ENCODE measurements around the gene SYNGR1.
A peak's percentile ranks its signal among the peaks of the same experiment; 100 is the strongest.

Gene SYNGR1

GRCh38 chr22:39362271-39362670, 12.5 kb downstream of the SYNGR1 start:
- H3K4me1 ChIP-seq (ENCODE audit: control insufficient read depth, insufficient read depth, low read length), result peaks cover 11% of the 10 kb centered on the region
- H3K9me3 ChIP-seq (ENCODE audit: control insufficient read depth in 2 of 2, low read length in 2 of 2), result no peaks in the 10 kb centered on the region
- peaks cover 0 to 5% of the 10 kb centered on the region in 2 donors for H3K36me3 ChIP-seq (ENCODE audit: control insufficient read depth in 2 of 2, insufficient read depth in 2 of 2, low read length in 2 of 2)
- no peaks in the 10 kb centered on the region for H3K27me3 ChIP-seq (ENCODE audit: control insufficient read depth in 1 of 2, insufficient read depth in 2 of 2, low read length in 2 of 2)
- H3K4me3 ChIP-seq (ENCODE audit: low read length in 2 of 2), result no peak overlapping the region
- no peak overlapping the region for H3K9ac ChIP-seq (ENCODE audit: low read length in 2 of 2)
- H3K27ac ChIP-seq (ENCODE audit: low read length), result no peak overlapping the region

- Histone ChIP-seq H3K9ac (ENCODE audit: low read length in 2 of 2) (no peak overlapping the region), H3K4me1 (ENCODE audit: control insufficient read depth, insufficient read depth, low read length) (peaks cover 11% of the 10 kb centered on the region)
These were observed 13.1 kb downstream of the SYNGR1 start for GRCh38 chr22:39362932-39363331.

DNA sequence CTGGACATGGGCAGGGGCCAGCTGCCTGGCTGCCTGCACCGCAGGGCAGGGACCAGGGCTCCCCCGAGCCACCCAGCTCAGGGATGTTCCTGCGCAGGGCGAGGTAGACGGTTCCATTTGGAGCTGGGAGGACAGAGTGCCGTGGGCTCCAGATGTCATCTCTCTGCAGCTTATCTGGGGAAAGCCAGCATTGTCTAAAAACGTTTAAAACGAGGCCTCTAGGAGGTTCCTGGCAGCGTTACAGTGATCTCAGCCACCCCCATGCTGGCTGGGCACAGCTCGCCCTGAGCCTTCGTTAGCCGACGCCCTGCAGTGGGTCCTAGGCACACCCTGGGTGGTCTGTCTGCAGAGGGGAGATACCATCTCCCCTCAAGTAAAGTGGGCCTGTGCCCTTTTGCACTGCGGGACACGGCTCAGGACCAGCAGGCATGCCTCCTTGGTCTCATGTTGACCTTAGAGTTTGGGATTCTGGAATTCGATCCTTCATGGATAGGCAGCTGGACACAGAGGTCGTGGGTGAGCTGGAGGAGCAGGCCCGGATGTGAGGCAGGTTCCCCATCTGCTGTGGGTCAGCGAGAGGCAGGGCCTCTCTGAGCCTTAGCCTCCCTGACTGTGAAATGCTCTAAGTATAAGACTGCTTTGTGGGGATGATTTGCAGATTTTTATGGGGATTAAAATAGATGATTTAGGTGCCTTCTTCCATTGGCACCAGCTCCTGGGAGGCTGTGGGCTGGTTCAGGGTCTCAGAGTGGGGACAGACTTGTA, 14.1 kb downstream of the SYNGR1 start:
- H3K27me3 ChIP-seq (ENCODE audit: control insufficient read depth in 1 of 2, insufficient read depth in 2 of 2, low read length in 2 of 2), result no peaks in the 10 kb centered on the region
- H3K4me3 ChIP-seq (ENCODE audit: low read length in 2 of 2), result no peak overlapping the region
- peak overlapping the region in 1 of 2 donors; percentile 6 for H3K9ac ChIP-seq (ENCODE audit: low read length in 2 of 2)
- H3K36me3 ChIP-seq (ENCODE audit: control insufficient read depth in 2 of 2, insufficient read depth in 2 of 2, low read length in 2 of 2), result peaks cover 0 to 5% of the 10 kb centered on the region in 2 donors
- peak overlapping the region; percentile 11 for H3K27ac ChIP-seq (ENCODE audit: low read length)
- H3K9me3 ChIP-seq (ENCODE audit: control insufficient read depth in 2 of 2, low read length in 2 of 2), result no peaks in the 10 kb centered on the region
- peaks cover 13% of the 10 kb centered on the region for H3K4me1 ChIP-seq (ENCODE audit: control insufficient read depth, insufficient read depth, low read length)

More at GRCh38 chr22:39362932-39363331, 13.1 kb downstream of the SYNGR1 start:
- Histone ChIP-seq H3K4me3 (ENCODE audit: low read length in 2 of 2) (no peak overlapping the region), H3K9me3 (ENCODE audit: control insufficient read depth in 2 of 2, low read length in 2 of 2) (no peaks in the 10 kb centered on the region), H3K36me3 (ENCODE audit: control insufficient read depth in 2 of 2, insufficient read depth in 2 of 2, low read length in 2 of 2) (peaks cover 0 to 5% of the 10 kb centered on the region in 2 donors), H3K27me3 (ENCODE audit: control insufficient read depth in 1 of 2, insufficient read depth in 2 of 2, low read length in 2 of 2) (no peaks in the 10 kb centered on the region), H3K27ac (ENCODE audit: low read length) (no peak overlapping the region)

GRCh38 chr22:39364714-39365491, 15.1 kb downstream of the SYNGR1 start:
- Histone ChIP-seq H3K27me3 (ENCODE audit: control insufficient read depth in 1 of 2, insufficient read depth in 2 of 2, low read length in 2 of 2) (no peaks in the 10 kb centered on the region), H3K9me3 (ENCODE audit: control insufficient read depth in 2 of 2, low read length in 2 of 2) (no peaks in the 10 kb centered on the region), H3K9ac (ENCODE audit: low read length in 2 of 2) (peak overlapping the region in 1 of 2 donors; percentile 13), H3K4me1 (ENCODE audit: control insufficient read depth, insufficient read depth, low read length) (peaks cover 13% of the 10 kb centered on the region), H3K27ac (ENCODE audit: low read length) (peak overlapping the region; percentile 11), H3K36me3 (ENCODE audit: control insufficient read depth in 2 of 2, insufficient read depth in 2 of 2, low read length in 2 of 2) (peaks cover 0 to 7% of the 10 kb centered on the region in 2 donors), H3K4me3 (ENCODE audit: low read length in 2 of 2) (no peak overlapping the region)

DNA sequence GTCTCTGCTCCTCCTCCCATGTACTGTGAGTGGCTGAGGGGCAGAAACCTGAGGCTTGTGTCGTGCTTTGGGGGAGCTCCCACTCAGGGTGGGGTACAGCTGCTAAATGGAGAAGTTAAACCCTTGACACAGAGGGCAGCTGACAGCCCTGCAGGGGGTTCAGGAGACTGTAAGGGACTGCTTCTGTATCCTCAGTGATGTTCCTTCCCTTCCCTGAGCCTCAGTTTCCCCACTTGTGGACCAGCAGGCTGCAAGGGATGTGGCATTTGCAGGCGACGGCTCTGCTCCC, 15.6 kb downstream of the SYNGR1 start:
- no peaks in the 10 kb centered on the region for H3K9me3 ChIP-seq (ENCODE audit: control insufficient read depth in 2 of 2, low read length in 2 of 2)
- no peak overlapping the region for H3K27ac ChIP-seq (ENCODE audit: low read length)
- no peak overlapping the region for H3K9ac ChIP-seq (ENCODE audit: low read length in 2 of 2)
- H3K4me1 ChIP-seq (ENCODE audit: control insufficient read depth, insufficient read depth, low read length), result peaks cover 13% of the 10 kb centered on the region
- no peaks in the 10 kb centered on the region for H3K27me3 ChIP-seq (ENCODE audit: control insufficient read depth in 1 of 2, insufficient read depth in 2 of 2, low read length in 2 of 2)
- H3K36me3 ChIP-seq (ENCODE audit: control insufficient read depth in 2 of 2, insufficient read depth in 2 of 2, low read length in 2 of 2), result peaks cover 0 to 7% of the 10 kb centered on the region in 2 donors
- H3K4me3 ChIP-seq (ENCODE audit: low read length in 2 of 2), result no peak overlapping the region

DNA sequence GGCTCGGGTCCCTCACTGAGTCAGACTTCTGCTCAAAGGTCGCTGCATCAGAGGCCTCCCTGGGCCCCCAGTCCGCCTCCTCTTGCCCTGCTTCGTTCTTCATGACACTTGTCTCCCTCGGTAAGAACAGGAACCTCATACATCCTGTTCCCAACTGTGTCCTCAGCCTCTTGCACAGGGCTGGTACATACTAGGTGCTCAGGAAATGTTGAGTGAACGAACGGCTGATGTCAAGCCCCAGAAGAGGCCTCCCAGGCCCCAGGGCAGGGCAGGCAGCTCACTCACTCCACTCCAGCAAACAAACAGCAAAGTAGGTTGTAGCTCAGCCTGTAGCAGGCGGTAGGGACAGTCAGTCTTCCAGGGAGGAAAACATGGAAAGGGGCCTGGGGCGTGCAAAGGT, 17.2 kb downstream of the SYNGR1 start:
- Histone ChIP-seq H3K4me1 (ENCODE audit: control insufficient read depth, insufficient read depth, low read length) (peaks cover 13% of the 10 kb centered on the region), H3K4me3 (ENCODE audit: low read length in 2 of 2) (no peak overlapping the region), H3K36me3 (ENCODE audit: control insufficient read depth in 2 of 2, insufficient read depth in 2 of 2, low read length in 2 of 2) (peaks cover 0 to 7% of the 10 kb centered on the region in 2 donors), H3K9ac (ENCODE audit: low read length in 2 of 2) (no peak overlapping the region), H3K9me3 (ENCODE audit: control insufficient read depth in 2 of 2, low read length in 2 of 2) (peaks cover 0 to 4% of the 10 kb centered on the region in 2 donors), H3K27ac (ENCODE audit: low read length) (no peak overlapping the region), H3K27me3 (ENCODE audit: control insufficient read depth in 1 of 2, insufficient read depth in 2 of 2, low read length in 2 of 2) (no peaks in the 10 kb centered on the region)

GRCh38 chr22:39368461-39368911, 18.7 kb downstream of the SYNGR1 start:
- Histone ChIP-seq H3K4me1 (ENCODE audit: control insufficient read depth, insufficient read depth, low read length) (peaks cover 11% of the 10 kb centered on the region), H3K27ac (ENCODE audit: low read length) (no peak overlapping the region), H3K9ac (ENCODE audit: low read length in 2 of 2) (no peak overlapping the region), H3K4me3 (ENCODE audit: low read length in 2 of 2) (no peak overlapping the region), H3K27me3 (ENCODE audit: control insufficient read depth in 1 of 2, insufficient read depth in 2 of 2, low read length in 2 of 2) (no peaks in the 10 kb centered on the region), H3K36me3 (ENCODE audit: control insufficient read depth in 2 of 2, insufficient read depth in 2 of 2, low read length in 2 of 2) (peaks cover 0 to 7% of the 10 kb centered on the region in 2 donors), H3K9me3 (ENCODE audit: control insufficient read depth in 2 of 2, low read length in 2 of 2) (peaks cover 0 to 4% of the 10 kb centered on the region in 2 donors)

DNA sequence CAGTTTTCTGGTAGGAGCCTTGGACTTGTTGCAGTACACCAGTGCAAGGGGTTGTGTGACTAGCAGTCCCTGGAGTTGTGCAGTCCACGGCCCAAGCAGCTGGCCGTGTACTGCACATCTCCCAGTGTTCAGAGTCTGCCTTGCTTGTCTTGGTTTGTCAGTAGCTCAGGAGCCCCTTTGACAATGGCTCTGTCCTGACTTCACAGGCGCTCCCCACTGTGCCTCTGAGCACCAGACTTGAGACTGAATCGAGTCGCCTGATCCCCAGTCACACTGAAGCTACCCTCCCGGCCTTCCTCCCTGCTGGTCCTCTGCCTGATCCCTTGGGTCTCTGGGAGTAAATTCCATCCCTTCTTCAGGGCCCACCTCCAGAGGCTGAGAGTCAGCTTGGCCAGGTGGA, 19.4 kb downstream of the SYNGR1 start:
- no peak overlapping the region for H3K27ac ChIP-seq (ENCODE audit: low read length)
- H3K4me1 ChIP-seq (ENCODE audit: control insufficient read depth, insufficient read depth, low read length), result peaks cover 7% of the 10 kb centered on the region
- H3K9me3 ChIP-seq (ENCODE audit: control insufficient read depth in 2 of 2, low read length in 2 of 2), result peaks cover 0 to 4% of the 10 kb centered on the region in 2 donors
- peaks cover 0 to 7% of the 10 kb centered on the region in 2 donors for H3K36me3 ChIP-seq (ENCODE audit: control insufficient read depth in 2 of 2, insufficient read depth in 2 of 2, low read length in 2 of 2)
- H3K27me3 ChIP-seq (ENCODE audit: control insufficient read depth in 1 of 2, insufficient read depth in 2 of 2, low read length in 2 of 2), result no peaks in the 10 kb centered on the region
- no peak overlapping the region for H3K9ac ChIP-seq (ENCODE audit: low read length in 2 of 2)
- no peak overlapping the region for H3K4me3 ChIP-seq (ENCODE audit: low read length in 2 of 2)

DNA sequence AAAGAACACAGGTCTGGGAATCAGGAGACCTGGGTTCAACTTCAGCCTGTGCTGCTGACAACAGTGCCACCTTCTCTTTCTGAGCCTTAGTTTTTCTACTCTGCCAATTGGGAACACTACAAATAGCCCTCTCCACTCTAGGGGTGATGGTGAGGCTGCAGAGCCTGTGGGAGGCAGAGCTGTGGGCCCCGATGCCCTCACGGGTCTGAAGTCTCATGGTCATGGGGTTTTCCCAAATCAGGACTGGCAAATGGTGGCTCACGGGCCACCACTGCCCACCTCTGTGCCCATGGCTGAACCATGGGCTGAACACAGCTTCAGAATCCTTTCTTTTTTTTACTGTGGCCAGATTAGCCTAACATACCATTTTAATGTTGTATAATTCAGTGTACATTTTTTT, 19.8 kb downstream of the SYNGR1 start:
- peaks cover 7% of the 10 kb centered on the region for H3K4me1 ChIP-seq (ENCODE audit: control insufficient read depth, insufficient read depth, low read length)
- peaks cover 0 to 7% of the 10 kb centered on the region in 2 donors for H3K36me3 ChIP-seq (ENCODE audit: control insufficient read depth in 2 of 2, insufficient read depth in 2 of 2, low read length in 2 of 2)
- H3K9ac ChIP-seq (ENCODE audit: low read length in 2 of 2), result no peak overlapping the region
- H3K9me3 ChIP-seq (ENCODE audit: control insufficient read depth in 2 of 2, low read length in 2 of 2), result peaks cover 0 to 4% of the 10 kb centered on the region in 2 donors
- no peaks in the 10 kb centered on the region for H3K27me3 ChIP-seq (ENCODE audit: control insufficient read depth in 1 of 2, insufficient read depth in 2 of 2, low read length in 2 of 2)
- no peak overlapping the region for H3K4me3 ChIP-seq (ENCODE audit: low read length in 2 of 2)
- H3K27ac ChIP-seq (ENCODE audit: low read length), result no peak overlapping the region

DNA sequence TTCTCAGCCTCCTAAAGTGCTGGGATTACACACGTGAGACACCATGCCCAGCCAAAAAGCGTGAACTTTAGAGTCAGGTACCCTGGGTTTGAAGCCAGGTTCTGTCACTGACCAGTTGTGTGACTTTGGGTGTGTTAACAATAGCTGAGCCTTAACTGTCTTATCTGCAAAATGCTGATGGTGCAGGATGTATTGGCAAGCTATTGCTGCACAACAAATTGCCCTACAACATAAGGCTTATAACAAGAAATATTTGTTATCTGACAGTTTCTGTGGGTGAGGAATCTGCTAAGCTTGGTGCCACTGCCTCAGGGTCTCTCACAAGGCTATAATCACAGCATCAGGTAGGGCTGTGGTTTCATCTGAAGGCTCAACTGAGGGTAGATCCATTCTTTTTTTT, 21.9 kb downstream of the SYNGR1 start:
- Histone ChIP-seq H3K9ac (ENCODE audit: low read length in 2 of 2) (no peak overlapping the region), H3K9me3 (ENCODE audit: control insufficient read depth in 2 of 2, low read length in 2 of 2) (peaks cover 0 to 4% of the 10 kb centered on the region in 2 donors), H3K27ac (ENCODE audit: low read length) (no peak overlapping the region), H3K27me3 (ENCODE audit: control insufficient read depth in 1 of 2, insufficient read depth in 2 of 2, low read length in 2 of 2) (no peaks in the 10 kb centered on the region), H3K4me3 (ENCODE audit: low read length in 2 of 2) (no peak overlapping the region), H3K36me3 (ENCODE audit: control insufficient read depth in 2 of 2, insufficient read depth in 2 of 2, low read length in 2 of 2) (peaks cover 0 to 9% of the 10 kb centered on the region in 2 donors), H3K4me1 (ENCODE audit: control insufficient read depth, insufficient read depth, low read length) (peaks cover 2% of the 10 kb centered on the region)

Measured in stomach smooth muscle (tissue), 2 donors.